K562 (cell line): Measurements from ENCODE around the gene LIMK1. TPM values are rescaled to one million over a fixed set of nuclear protein-coding genes. Genes with fewer than 3 reads are reported as not detected.

Experiments
- ATAC-seq: fragments of 200-7000 bp; cut with Tn5 transposase; 3 replicates; pipeline ENCODE4 v1.9.1; 2020; ENCODE audit warnings: moderate library complexity
- BruUV-seq: library from RNA; stranded (reverse); fragments of 400-500 nt; replicated peaks from 2 replicates; lab custom pipeline; 2021; lab: Mats Ljungman, UMichigan
- CTCF ChIA-PET: fragments of 300-600 bp; formaldehyde crosslinking; extraction: SDS; loops from one replicate; lab custom pipeline; 2021; ENCODE audit warnings: low intra/inter-chr PET ratio; lab: Yijun Ruan, JAX
- POLR2A ChIA-PET: fragments of 300-600, 350-650 bp; sonication (Branson Sonifier 250); formaldehyde crosslinking; extraction: SDS; loops from one replicate; lab custom pipeline; 2021; ENCODE audit warnings: antibody characterized with exemption, inconsistent platforms; lab: Yijun Ruan, JAX
- DNase-seq, 4 experiments: peaks; one replicate each; pipeline versions ENCODE4 v3.0.0 to v3.0.0-alpha.2; 2011 to 2018; ENCODE audit warnings: low spot score in 3 of 4, mixed read lengths in 3 of 4; ENCODE audit errors: extremely low read depth in 1 of 4
- FAIRE-seq: peaks from 2 replicates; lab custom pipeline; 2011; peaks lifted over from hg19 to GRCh38; lab: Jason Lieb, UNC
- H2AFZ ChIP-seq: 2 replicates; pipeline ENCODE4 v1.6.0; 2011; ENCODE audit warnings: low read depth, low read length, control low read depth, inconsistent platforms
- H3K27ac ChIP-seq: fragments of 200-600 bp; 3 replicates; pipeline ENCODE4 v1.8.0; 2011; ENCODE audit warnings: low read depth, mild to moderate bottlenecking, control low read depth, inconsistent platforms, low read length, moderate library complexity, mixed read lengths; ENCODE audit errors: extremely low read depth
- H3K27me3 ChIP-seq, 2 experiments: fragments of 300-600 bp in 1 of 2; 2 replicates in 1 of 2; 3 replicates in 1 of 2; pipeline versions ENCODE4 v1.6.0 to v1.8.0; 2011; ENCODE audit warnings: inconsistent platforms in 2 of 2, low read length in 2 of 2, mild to moderate bottlenecking in 1 of 2, mixed read lengths in 1 of 2, moderate library complexity in 1 of 2; ENCODE audit not compliant: control insufficient read depth in 2 of 2, insufficient read depth in 2 of 2
- H3K36me3 ChIP-seq: fragments of 300-600 bp; 3 replicates; pipeline ENCODE4 v1.8.0; 2011; ENCODE audit warnings: mild to moderate bottlenecking, low read length, inconsistent platforms; ENCODE audit not compliant: control insufficient read depth, insufficient read depth
- H3K4me1 ChIP-seq, 2 experiments: fragments of 200-600 bp in 1 of 2; replicated peaks in 1 of 2; 2 replicates in 1 of 2; 3 replicates in 1 of 2; pipeline versions ENCODE4 v1.5.1 to v1.8.0; 2011; ENCODE audit warnings: inconsistent platforms in 2 of 2, low read length in 2 of 2, mild to moderate bottlenecking in 1 of 2, mixed read lengths in 1 of 2, moderate library complexity in 1 of 2; ENCODE audit not compliant: control insufficient read depth in 2 of 2, insufficient read depth in 2 of 2
- H3K4me2 ChIP-seq: 2 replicates; pipeline ENCODE4 v1.6.1; 2011; ENCODE audit warnings: low read length, control low read depth, inconsistent platforms, mixed read lengths; ENCODE audit not compliant: insufficient read depth
- H3K4me3 ChIP-seq: fragments of 200-600 bp; sonication (generic), shearing (Covaris generic); 2 replicates; pipeline ENCODE4 v1.5.1; 2016; ENCODE audit warnings: control low read depth, inconsistent platforms
- H3K79me2 ChIP-seq: fragments of 200-600 bp; 3 replicates; pipeline ENCODE4 v1.8.0; 2011; ENCODE audit warnings: low read length, inconsistent platforms; ENCODE audit not compliant: control insufficient read depth, insufficient read depth
- H3K9ac ChIP-seq, 2 experiments: 2 replicates each; pipeline versions ENCODE4 v1.6.0 to v1.6.1; 2011; ENCODE audit warnings: low read depth in 2 of 2, low read length in 2 of 2, control low read depth in 1 of 2, inconsistent platforms in 1 of 2, mild to moderate bottlenecking in 1 of 2, mixed read lengths in 1 of 2; ENCODE audit not compliant: insufficient read depth in 1 of 2
- H3K9me1 ChIP-seq: one replicate; pipeline ENCODE4 v1.6.0; 2011; ENCODE audit warnings: inconsistent platforms, mild to moderate bottlenecking, low read length, moderate library complexity; ENCODE audit not compliant: control insufficient read depth, insufficient read depth
- H3K9me3 ChIP-seq: replicated peaks from 2 replicates; pipeline ENCODE4 v1.5.1; 2011; ENCODE audit warnings: low read depth, low read length, inconsistent platforms; ENCODE audit not compliant: control insufficient read depth, insufficient read depth
- H4K20me1 ChIP-seq: replicated peaks from 2 replicates; pipeline ENCODE4 v1.6.1; 2011; ENCODE audit warnings: low read length, inconsistent platforms, mixed read lengths; ENCODE audit not compliant: control insufficient read depth, insufficient read depth
- BCLAF1 ChIP-seq, 2 experiments: fragments of 450-650 bp in 1 of 2; IDR thresholded peaks; 2 replicates each; pipeline ENCODE4 v1.6.1; 2011 to 2017; ENCODE audit warnings: low read depth in 2 of 2, antibody characterized with exemption in 1 of 2, borderline replicate concordance in 1 of 2, low read length in 1 of 2, mild to moderate bottlenecking in 1 of 2, mixed read lengths in 1 of 2; ENCODE audit not compliant: control insufficient read depth in 1 of 2
- BCOR ChIP-seq: fragments of 450-650 bp; IDR thresholded peaks from 2 replicates; pipeline ENCODE4 v1.6.1; 2016
- EHMT2 ChIP-seq: fragments of 450-650 bp; IDR thresholded peaks from 2 replicates; pipeline ENCODE4 v1.6.1; 2018; ENCODE audit warnings: antibody characterized with exemption
- HLTF ChIP-seq: fragments of 450-650 bp; IDR thresholded peaks from 2 replicates; pipeline ENCODE4 v1.6.1; 2016
- IRF9 ChIP-seq: fragments of 450-650 bp; IDR thresholded peaks from 2 replicates; pipeline ENCODE4 v1.6.1; 2016; ENCODE audit warnings: missing biosample characterization, missing genetic modification characterization
- KAT2B ChIP-seq: IDR thresholded peaks from one replicate; pipeline ENCODE4 v1.6.1; 2012; ENCODE audit warnings: low read depth, mild to moderate bottlenecking, control low read depth, inconsistent platforms, low read length, moderate library complexity
- MTA1 ChIP-seq: fragments of 450-650 bp; IDR thresholded peaks from 2 replicates; pipeline ENCODE4 v1.6.1; 2017; ENCODE audit warnings: borderline replicate concordance
- NCOA4 ChIP-seq: fragments of 450-650 bp; IDR thresholded peaks from 2 replicates; pipeline ENCODE4 v1.6.1; 2018; ENCODE audit warnings: mild to moderate bottlenecking; ENCODE audit not compliant: partially characterized antibody
- NCOA6 ChIP-seq: fragments of 450-650 bp; IDR thresholded peaks from 2 replicates; pipeline ENCODE4 v1.6.1; 2017; ENCODE audit warnings: mild to moderate bottlenecking
- NFE2 ChIP-seq: IDR thresholded peaks from 2 replicates; pipeline ENCODE4 v1.6.1; 2014; ENCODE audit warnings: antibody characterized with exemption, low read depth
- TEAD1 ChIP-seq, 2 experiments: fragments of 450-650 bp in 1 of 2; sonication (generic) in 1 of 2; formaldehyde crosslinking; IDR thresholded peaks; 2 replicates each; pipeline versions ENCODE4 v1.4.0 to v1.8.0; 2020 to 2022; ENCODE audit warnings: mild to moderate bottlenecking in 2 of 2, missing genetic modification reagents in 1 of 2
- THRAP3 ChIP-seq: fragments of 450-650 bp; IDR thresholded peaks from 2 replicates; pipeline ENCODE4 v1.6.1; 2016; ENCODE audit warnings: mild to moderate bottlenecking, inconsistent platforms, borderline replicate concordance
- USF1 ChIP-seq: sonication (generic); formaldehyde crosslinking; IDR thresholded peaks from 2 replicates; pipeline ENCODE4 v1.9.0; 2022; ENCODE audit warnings: mild to moderate bottlenecking, missing genetic modification reagents
- ZBED1 ChIP-seq: IDR thresholded peaks from 2 replicates; pipeline ENCODE4 v1.6.1; 2014
- ZBTB2 ChIP-seq: fragments of 450-650 bp; IDR thresholded peaks from 2 replicates; pipeline ENCODE4 v1.6.1; 2016; ENCODE audit warnings: antibody characterized with exemption
- WGBS: fragments of 100-300 bp; shearing (Covaris generic); methylation state at CpG from one replicate; pipeline ENCODE4 v1.1.6; 2016; ENCODE audit warnings: low coverage, mixed read lengths; ENCODE audit not compliant: insufficient coverage; ENCODE audit errors: missing lambda C conversion rate; 5-methylcytosine and 5-hydroxymethylcytosine counted together
- in situ Hi-C: fragments of 300-500 bp; cut with MboI; formaldehyde crosslinking; loops from 4 replicates; pipeline ENCODE4 v1.15.0; 2018; ENCODE audit warnings: inconsistent platforms, mixed read lengths
- intact Hi-C: fragments of 100-400 bp; cut with micrococcal nuclease; formaldehyde crosslinking; loops from 2 replicates; pipeline ENCODE4 v1.14.2; 2022
- polyA plus RNA-seq, 8 experiments: library from polyadenylated mRNA; depleted of rRNA in 4 of 8; stranded (reverse) in 5 of 8; unstranded in 3 of 8; fragments of >200 nt; fragmentation: Nextera tagmentation in 2 of 8; fragmentation: Illumina TruSeq in 1 of 8; extraction: Ambion mirVana in 2 of 8; extraction: Trizol in 1 of 8; gene quantifications; 2 replicates each; pipeline versions ENCODE4 v1.2.1 to v1.2.3, GENCODE V29; 2011 to 2014; ENCODE audit warnings: inconsistent platforms in 1 of 8, missing spikeins in 1 of 8
- total RNA-seq, 7 experiments: library from RNA; depleted of rRNA in 6 of 7; stranded (reverse); fragments of >200 nt in 6 of 7; fragmentation: Illumina TruSeq in 2 of 7; extraction: Trizol in 2 of 7; gene quantifications; 2 replicates each; pipeline versions ENCODE4 v1.2.1 to v1.2.3, GENCODE V29; 2011 to 2021; ENCODE audit warnings: low replicate concordance in 1 of 7

Gene LIMK1
- total and polyA plus RNA-seq, 9 of the 15 experiments (the other 6 are each of a cell fraction or from before 2014, with no cell fraction given), result 0.14 to 30.0 (median 15.9) TPM

- no peak for TF ChIP-seq USF1 (CRISPR knock-in tag)
- no peak for TF ChIP-seq NFE2
- TF ChIP-seq TEAD1 (CRISPR knock-in tag; IDR thresholded peaks at IDR 0.05), result no peak
Observed at GRCh38 chr7:74057216-74057925, 26.2 kb upstream of the LIMK1 start (continued).

GRCh38 chr7:74057987-74058386 is 25.6 kb upstream of the LIMK1 start:
- Histone ChIP-seq H3K9me3 (no peaks in the 10 kb centered on the region), H3K36me3 (no peaks in the 10 kb centered on the region), H4K20me1 (peaks cover 13% of the 10 kb centered on the region; the same call in 1 of the 2 replicates), H3K4me3 (no peak overlapping the region), H3K9me1 (no peaks in the 10 kb centered on the region), H3K79me2 (no peaks in the 10 kb centered on the region), H3K4me1 (peaks cover 0 to 18% of the 10 kb centered on the region in 2 experiments; a peak in 2 of 5 replicates), H3K27ac (no peak overlapping the region), H3K9ac (no peak overlapping the region), H2AFZ (no peak overlapping the region), H3K27me3 (peaks cover 36 to 70% of the 10 kb centered on the region in 2 experiments), H3K4me2 (no peak overlapping the region)
- ATAC-seq (no peak), DNase-seq (no peak), FAIRE-seq (no peak)
- intact Hi-C loops, result no loop called here
- CTCF ChIA-PET, result no interaction called here
- POLR2A ChIA-PET, result interaction anchor here (0.5 to 0.7 kb wide), 2 partner anchors 40 to 117 kb away, joined by 3 read pairs; no protein-coding TSS in a partner anchor
- BruUV-seq, result no TSS peak
- in situ Hi-C loops, result no loop called here
- WGBS, result 0% methylated on average over 1 of the region's 1 CpG
- TF ChIP-seq EHMT2 (0 out of 2 replicates have a peak, but pooled peaks have one; percentile 29), HLTF (0 out of 2 replicates have a peak, but pooled peaks have one; percentile 18), MTA1 (peak; percentile 72; the same call in 1 of the 2 replicates), NCOA6 (no peak), BCLAF1 (IDR thresholded peaks at IDR 0.05; ENCODE audit: borderline replicate concordance in 1 of 2, control insufficient read depth in 1 of 2, low read depth in 2 of 2, low read length in 1 of 2) (peak in 1 of 2 experiments; percentile 37; a peak in 1 of 4 replicates), ZBED1 (no peak), IRF9 (tag) (0 out of 2 replicates have a peak, but pooled peaks have one; percentile 21), BCOR (0 out of 2 replicates have a peak, but pooled peaks have one; percentile 17), KAT2B (no peak), NCOA4 (peak; percentile 60), THRAP3 (0 out of 2 replicates have a peak, but pooled peaks have one; percentile 41), ZBTB2 (peak; percentile 61; the same call in 1 of the 2 replicates)
